T follicular helper cell (primary cell): ENCODE data around the gene RELN.
"Not testable (repeated sequence)": the region's sequence is repeated elsewhere in the genome, so short reads cannot be mapped to it uniquely, and the experiment has no call there.

ENCODE experiments used
- DNase-seq: peaks from one replicate; pipeline ENCODE4 v3.0.0-alpha.2; 2020; ENCODE audit warnings: low read depth

Gene RELN

GRCh38 chr7:103843689-103844480 lies 145.6 kb downstream of the RELN start:
- no peak for DNase-seq

DNA sequence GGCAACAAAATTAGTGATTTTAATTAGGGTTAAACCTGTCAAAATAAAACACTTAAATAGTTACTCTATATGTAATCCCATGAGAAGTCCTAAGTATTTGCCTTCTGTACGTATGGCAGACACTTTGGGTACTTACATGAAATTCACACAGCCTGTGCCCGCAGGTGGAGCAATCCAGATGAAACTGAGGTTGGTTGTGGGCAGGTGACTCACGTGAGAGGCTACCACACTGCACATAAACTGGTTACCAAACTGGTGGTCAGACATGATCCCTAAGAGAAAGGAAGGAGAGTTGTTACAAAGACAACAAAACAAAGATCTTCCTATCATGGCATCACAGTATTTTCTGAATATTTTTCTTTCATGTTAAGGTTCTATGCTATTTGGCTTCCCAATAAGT lies 156.1 kb downstream of the RELN start:
- DNase-seq: no peak

DNA sequence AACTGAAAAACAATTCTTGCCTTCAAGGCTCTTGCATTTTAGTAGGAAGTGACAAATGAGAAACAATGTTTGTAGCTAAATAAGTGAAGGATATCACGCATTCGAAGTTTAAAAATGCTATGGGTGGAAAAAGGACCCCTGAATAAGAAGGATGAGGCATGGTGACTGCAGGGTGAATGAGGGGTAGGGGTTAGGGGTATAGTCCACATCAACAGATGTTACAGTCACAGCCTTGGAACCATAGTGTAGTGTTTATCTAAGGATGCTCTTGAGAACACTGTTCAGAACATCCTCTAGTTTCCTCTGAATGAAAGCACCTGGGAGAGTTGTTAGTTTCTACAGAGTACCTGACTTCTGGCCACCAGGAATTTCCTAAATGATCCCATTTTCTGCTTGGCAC lies 157.0 kb downstream of the RELN start:
- no peak for DNase-seq

DNA sequence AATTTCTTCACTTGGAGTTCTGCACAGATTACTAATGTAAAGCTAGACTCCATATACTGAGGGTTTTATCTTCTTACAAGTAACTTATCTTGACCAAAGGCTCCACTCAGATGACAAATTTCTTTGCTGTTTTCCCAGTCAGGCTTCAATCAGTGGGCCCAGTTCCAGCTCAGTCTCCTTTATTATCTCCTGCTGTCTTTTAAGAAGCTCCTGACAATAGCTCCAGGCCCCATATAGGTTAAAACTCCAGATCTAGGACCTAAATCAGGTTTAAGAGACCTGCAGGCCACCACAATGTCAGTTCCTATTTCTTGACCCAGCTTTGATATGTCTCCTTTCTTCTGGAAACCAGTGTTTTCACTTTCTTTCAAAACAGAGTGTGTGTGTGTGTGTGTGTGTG lies 165.2 kb downstream of the RELN start:
- DNase-seq: no peak

- DNase-seq: no peak
These were observed 166.4 kb downstream of the RELN start for GRCh38 chr7:103823084-103823483.

GRCh38 chr7:103821092-103821491 lies 168.4 kb downstream of the RELN start:
- DNase-seq: no peak

GRCh38 chr7:103815972-103816371 lies 173.5 kb downstream of the RELN start:
- DNase-seq: not testable (repeated sequence)

- no peak for DNase-seq
These were observed 175.5 kb downstream of the RELN start for GRCh38 chr7:103813970-103814369.

- no peak for DNase-seq
These were observed 177.5 kb downstream of the RELN start for GRCh38 chr7:103811997-103812396.

GRCh38 chr7:103811290-103811689 lies 178.2 kb downstream of the RELN start:
- DNase-seq: no peak

DNA sequence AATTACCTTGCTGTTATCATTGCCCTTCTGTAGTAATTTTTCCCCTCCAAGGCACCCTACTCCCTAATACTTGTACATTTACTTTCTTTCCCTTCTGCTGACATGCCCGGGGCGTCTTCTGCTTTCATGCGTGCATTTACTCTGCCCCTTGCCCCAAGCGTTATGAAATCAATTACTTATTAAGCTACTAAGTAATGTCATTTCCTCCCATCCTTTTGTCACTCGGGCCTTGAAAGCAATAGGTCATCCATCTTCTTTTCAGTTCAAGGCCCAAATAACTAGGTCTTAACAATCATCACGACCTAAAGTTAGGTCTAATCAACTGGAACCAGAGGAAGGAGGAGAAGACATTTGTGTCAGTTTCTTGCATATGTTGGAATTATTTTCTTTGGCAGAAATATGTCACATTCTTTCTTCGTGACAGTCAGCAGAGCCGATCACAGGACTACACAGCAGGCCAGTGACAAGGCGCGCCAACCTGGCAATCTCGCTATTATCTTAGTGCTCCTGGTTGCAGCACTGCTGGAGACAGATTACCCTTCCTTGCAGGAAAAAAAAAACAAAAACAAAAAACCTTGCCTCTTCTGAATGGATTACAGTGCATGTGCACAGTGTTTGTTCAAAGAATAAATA lies 179.2 kb downstream of the RELN start:
- DNase-seq: no peak

DNA sequence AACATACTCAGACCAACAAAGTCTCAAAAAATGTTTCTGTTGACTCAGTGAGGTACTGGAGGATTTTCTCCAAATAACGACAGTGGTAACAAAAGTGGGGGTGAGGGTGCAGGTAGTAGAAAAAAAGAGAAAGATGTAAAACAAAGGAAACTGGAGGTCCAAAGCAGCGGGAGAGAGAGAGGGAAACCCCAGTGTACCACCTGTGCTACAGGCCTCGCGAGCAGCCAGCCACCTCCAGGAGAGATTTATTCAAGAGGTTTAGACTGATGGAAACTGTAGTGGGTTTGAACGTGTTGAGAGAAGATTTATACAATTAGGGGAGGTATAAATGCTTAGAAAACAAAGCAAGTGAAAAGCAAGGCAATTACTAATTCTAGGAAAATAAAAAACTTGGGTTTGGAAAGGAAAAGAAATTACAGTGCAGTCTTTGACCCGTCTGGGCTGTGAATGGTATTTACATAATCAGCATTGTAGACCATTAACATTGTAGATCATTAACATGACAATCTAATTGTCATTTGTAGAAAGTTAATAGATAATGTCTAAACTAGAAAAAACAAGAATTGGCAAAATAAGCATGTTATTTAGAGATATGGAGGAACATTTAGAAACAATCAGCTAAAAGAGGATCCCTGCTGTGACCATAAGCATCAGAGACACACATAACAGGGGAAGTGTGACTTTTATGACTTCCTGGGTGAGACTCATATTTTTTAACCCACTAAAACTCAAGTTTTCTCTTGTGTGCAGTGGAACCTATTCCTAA lies 180.0 kb downstream of the RELN start:
- DNase-seq: no peak

GRCh38 chr7:103805346-103805745 lies 184.1 kb downstream of the RELN start:
- no peak for DNase-seq

DNA sequence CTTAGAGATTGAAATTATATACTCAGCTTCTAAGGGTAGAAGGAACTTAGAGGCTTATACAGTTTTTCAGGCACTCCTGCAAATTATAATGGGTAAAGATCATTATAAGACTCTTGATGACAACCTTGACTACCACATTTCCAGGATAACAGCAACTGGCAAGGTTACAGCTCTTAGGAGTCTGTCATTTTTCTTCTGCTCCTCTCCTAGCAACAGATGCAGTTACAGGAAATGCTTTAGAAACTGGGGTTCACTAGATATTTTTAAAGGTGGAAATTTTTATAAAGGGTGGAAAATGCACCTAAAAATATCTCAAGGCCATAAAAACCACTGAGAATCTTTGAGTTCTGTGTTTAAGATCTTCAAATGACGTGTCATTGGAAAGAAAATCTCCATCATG lies 185.8 kb downstream of the RELN start:
- DNase-seq: no peak

- no peak for DNase-seq
These were observed 190.2 kb downstream of the RELN start for GRCh38 chr7:103799298-103799697.

DNA sequence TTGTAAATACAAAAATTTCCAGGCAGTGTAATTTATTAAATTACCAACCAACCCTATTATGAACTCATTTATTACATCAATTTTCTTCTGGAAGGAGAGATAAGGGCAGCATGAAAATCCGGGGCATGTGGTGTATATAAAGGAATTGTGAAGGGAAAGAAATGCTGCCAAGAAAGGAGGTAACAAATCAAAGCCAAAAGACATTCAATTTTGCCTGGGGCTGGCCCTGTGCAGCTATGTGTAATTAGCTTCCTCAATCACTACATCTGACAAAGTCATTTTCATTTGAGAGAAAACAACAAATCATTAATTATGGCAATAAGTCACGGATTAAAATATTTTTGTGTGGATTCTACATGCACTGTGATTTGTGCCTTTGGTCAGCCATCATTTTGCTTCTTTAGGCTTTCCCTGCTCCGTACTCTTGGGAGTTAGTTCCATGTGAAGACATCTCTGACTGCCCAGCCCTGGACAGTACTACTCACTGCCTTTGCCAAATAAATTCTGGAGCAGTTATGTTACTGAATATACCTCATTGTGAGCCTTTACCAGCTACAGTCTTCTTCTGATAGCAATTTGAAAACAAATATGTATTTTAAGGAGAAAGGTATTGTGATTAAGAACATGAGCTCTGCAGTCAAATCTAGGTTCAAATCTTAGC lies 191.7 kb downstream of the RELN start:
- no peak for DNase-seq

DNA sequence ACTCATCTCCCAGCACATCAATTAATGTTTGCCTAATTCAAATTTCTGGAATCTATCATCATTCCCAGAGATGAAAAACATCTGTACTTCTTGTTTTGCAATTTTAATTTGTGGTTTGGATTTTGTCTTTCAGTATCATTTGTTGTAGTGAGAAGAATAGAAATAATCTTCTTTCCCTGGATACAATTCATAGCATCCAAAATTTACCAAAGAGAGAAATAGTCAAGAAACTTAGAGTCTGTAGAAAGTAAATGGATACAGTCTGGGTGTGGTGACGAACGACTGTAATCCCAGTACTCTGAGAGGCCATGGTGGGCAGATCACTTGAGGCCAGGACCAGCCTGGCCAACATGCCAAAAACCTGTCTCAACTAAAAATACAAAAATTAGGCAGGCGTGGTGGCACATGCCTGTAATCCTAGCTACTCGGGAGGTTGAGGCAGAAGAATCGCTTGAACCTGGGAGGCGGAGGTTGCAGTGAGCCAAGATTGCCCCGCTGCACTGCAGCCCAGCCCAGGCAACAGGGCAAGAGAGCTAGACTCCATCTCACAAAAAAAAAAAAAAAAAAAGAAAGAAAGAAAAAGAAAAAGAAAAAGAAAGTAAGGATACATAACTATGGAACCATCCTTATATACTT lies 193.0 kb downstream of the RELN start:
- DNase-seq: no peak

DNA sequence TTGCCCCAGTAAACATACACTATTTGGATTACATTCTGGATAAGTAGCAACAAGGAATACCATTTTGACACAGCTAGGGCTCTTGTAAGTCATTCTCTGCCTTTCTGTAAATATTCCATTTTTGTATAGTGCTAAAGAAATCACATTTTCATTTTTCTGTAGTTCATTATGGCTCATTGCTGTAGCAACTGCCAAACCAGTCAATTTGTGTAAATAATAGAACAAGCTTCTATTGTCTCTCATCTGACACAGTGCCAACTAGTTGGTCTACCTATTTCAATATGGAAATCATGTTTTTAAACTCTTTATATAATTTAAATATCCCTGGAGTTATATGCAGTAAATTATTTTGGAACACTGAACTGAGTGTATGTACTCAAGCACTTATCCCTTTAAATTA lies 193.7 kb downstream of the RELN start:
- DNase-seq: no peak

DNA sequence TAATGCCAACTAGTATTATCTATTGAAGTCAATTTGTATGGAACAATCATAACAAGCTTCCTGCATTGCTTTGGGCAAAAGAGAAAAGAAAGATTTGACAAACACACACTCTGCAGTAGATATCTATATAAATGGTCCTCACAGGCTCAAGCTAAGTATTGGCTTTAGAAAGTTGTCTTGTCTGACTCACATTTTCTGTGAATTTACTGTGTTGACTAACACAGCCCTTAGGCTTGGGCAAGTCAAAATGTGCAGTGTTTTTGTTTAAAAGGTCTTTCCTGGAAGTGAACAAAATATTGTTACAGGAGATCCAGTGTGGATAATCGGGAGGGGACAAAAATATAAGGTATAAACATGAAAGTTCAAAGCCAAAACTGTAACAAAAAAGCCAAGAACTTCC lies 194.4 kb downstream of the RELN start:
- no peak for DNase-seq

DNA sequence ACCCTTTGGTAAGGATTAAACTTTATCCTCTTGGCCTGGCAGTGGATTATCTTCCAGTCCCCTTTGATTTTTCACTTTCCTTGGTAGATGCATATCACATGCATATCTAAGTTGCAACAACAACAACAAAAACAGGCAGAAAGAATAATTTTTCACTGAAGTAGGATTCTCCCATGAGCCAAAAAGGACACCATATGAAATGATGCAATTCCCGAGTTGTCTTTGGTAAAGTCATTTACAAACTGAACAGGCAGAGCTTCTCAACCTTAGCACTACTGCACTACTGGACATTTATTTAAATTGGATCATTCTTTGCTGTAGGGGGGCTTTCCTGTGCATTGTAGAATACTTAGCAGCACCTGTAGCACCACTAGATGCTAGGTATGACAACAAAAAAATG lies 195.0 kb downstream of the RELN start:
- no peak for DNase-seq

- no peak for DNase-seq
These were observed 195.8 kb downstream of the RELN start for GRCh38 chr7:103793614-103794013.

- DNase-seq: no peak
These were observed 197.6 kb downstream of the RELN start for GRCh38 chr7:103791894-103792293.
